ENCODE results near the gene RNH1.

RNH1 gene

DNA sequence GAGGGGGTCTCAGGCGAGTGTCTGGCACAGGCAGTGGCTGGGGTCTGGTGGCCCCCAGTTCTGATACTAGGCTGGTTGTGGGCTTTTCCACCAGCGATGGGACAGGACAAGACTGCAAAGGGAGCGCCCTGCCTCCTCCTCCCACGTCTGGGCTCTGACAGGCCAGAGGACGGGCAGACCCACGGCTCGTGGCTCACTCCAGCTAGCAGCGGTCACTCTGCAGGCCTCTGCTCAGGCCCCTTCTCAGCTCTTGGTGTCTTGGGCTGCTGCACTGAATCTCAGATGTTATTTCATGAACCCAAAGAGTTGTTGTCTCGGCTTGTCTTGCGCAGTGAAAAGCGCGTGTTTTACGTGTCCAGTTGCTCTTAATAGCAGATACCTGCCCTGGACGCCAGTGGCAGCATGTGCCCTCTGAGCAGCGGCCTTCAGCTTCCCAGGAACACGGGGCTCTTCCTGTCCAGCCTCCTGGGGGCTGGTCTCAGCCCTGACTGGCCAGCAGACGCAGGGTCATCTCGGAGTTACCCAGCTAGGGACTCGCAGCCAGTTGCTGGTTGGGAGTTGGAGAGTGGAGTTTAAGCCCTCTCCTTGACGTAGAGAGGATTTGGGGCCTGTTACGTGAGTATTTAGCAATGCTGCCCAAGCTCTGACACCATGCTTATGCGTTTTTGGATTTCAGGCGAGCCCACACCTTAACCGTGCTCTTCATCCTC lies 47.4 kb downstream of the RNH1 start:
- DNase-seq (ENCODE audit: low read depth), result no peak

GRCh38 chr11:457111-457760 lies 49.8 kb downstream of the RNH1 start:
- no peak for DNase-seq (ENCODE audit: low read depth)

- DNase-seq (ENCODE audit: low read depth), result no peak
Observed at GRCh38 chr11:456533-456932, 50.5 kb downstream of the RNH1 start.

DNA sequence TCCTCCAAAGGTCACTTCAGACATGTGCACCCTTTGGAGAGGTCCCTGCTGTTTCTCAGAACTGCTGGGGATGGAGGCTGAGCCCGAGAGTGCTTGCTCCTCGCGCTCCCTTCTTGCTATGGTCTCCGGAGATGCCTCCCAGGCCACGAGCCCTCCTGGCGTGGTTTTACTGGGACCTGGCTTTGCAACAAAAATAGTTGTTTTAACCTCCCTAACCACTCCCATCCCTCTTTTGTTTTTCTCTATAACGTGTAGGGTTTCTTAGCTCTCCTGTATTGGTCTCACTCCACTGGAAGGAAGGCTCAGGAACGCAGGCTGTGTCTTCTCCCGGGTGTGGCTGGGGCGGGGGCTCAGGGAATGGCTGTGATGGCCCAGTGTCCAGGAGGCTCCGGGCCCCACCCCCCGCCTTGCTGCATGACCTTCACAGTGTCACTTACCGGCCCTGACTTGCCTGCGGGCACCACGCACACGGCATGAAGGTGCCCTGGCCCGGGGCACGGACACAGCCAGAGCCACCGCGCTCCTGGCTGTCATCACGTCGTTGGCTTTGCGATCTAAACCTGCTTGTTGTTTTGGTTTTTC lies 51.4 kb downstream of the RNH1 start:
- no peak for DNase-seq (ENCODE audit: low read depth)

- no peak for DNase-seq (ENCODE audit: low read depth)
Observed at GRCh38 chr11:454801-455565, 52.1 kb downstream of the RNH1 start.

- DNase-seq (ENCODE audit: low read depth), result no peak
Observed at GRCh38 chr11:454043-454442, 53.0 kb downstream of the RNH1 start.

DNA sequence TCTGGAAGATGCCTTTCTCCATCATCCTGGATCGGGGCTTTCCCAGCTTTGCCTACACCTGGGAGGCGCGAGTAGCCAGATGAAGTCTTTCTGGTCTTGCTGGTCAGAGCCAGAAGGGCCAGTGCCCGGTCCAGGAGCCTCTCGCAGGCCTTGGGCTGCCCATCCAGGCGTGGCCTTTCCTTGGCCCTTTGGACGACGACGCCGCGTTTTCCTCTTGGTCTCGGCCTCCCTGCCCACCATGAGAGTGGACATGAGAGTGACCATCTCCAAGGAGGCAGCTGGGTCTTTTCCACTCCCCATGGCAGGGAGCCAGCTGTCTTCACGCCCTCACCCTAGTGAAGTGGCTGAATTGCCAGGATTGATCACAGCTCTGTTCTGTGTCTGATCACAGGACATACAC lies 53.5 kb downstream of the RNH1 start:
- no peak for DNase-seq (ENCODE audit: low read depth)

DNA sequence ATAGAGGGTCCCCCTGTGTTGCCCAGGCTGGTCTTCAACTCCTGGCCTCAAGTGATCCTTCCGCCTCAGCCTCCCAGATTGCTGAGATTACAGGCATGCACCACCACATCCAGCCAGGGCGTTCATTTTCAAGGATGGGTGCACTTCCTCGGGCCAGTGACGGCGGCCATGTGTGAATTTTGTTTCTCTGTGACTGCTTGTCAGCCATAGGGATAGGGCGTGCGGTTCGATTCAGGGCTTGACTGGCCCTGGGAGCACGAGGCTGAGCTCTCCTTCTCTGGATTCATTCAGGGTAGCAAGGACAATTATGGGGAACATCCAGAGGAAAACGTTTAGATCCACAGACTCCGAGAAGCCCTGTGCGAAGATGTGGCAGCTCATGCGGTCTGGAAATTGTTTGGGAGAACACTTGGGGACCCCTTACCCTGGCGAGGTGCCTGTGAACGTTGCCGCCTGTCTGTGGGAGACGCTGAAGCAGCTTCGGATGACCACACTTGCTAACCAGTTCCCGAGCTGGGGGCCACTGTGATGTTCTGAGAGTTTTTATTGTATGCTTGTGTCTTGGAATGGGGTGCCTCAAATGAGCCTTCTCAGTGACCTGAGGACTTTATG lies 54.0 kb downstream of the RNH1 start:
- DNase-seq (ENCODE audit: low read depth), result no peak

- no peak for DNase-seq (ENCODE audit: low read depth)
Observed at GRCh38 chr11:452203-452744, 54.8 kb downstream of the RNH1 start.

DNA sequence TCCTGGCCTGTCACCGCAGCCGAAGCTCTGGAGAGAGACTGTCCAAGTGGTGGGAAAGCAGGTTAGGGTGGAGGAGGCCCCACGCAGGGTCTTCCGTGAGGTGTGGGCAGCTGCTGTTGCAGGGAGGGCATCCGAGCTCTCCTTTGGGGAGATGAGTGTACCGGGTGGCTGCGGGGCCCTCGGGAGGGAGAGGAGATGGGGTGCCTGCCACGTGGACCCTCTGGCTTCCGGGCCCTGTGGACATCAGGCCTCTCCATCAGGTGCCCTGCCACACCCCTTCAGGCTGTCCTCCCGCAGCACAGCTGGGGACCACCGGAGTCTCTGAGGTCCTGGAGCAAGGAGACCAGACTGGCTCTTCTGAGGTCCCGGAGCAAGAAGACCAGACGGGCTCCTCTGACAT lies 55.3 kb downstream of the RNH1 start:
- DNase-seq (ENCODE audit: low read depth), result no peak

DNA sequence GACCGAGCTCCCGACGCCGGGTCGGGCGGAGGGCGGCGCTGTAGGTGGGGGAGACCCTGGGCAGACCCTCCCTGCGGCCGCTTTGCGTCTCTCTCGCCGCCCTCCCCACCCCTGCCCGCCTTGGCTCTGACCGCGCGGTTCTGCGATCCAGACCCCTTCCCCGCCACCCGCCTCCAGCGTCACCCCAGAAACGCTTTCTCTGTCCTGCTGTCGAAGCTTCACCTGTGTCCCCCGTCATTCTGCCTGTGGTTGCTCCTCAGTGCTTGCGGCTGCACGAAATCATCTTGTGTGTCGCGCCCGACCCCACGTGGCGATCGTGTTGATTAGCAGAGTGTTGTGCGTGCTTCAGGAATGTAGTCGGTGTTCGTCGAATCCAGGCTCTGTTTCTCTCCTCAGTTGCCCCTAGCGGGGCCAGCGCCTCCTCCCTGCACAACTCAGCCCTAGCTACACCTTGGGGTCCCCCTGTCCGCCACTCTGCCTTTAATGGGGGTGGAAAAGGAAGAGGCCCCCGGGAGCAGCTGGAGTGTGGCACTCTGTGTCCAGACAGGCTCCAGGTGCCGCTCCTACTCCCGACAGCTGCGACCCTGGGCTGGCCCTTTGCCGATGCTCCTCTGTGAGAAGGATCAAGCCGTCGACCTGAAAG lies 56.1 kb downstream of the RNH1 start:
- DNase-seq (ENCODE audit: low read depth), result no peak

GRCh38 chr11:449889-450808 lies 56.9 kb downstream of the RNH1 start, which contains the start of gene PTDSS2:
Gene PTDSS2 (plus strand): TSS chr11:450279. CDS start chr11:450456, 177 bp downstream.
- peak; percentile 90 for DNase-seq (ENCODE audit: low read depth)

- DNase-seq (ENCODE audit: low read depth), result peak; percentile 79
Observed at GRCh38 chr11:447923-448731, 58.9 kb downstream of the RNH1 start.

DNA sequence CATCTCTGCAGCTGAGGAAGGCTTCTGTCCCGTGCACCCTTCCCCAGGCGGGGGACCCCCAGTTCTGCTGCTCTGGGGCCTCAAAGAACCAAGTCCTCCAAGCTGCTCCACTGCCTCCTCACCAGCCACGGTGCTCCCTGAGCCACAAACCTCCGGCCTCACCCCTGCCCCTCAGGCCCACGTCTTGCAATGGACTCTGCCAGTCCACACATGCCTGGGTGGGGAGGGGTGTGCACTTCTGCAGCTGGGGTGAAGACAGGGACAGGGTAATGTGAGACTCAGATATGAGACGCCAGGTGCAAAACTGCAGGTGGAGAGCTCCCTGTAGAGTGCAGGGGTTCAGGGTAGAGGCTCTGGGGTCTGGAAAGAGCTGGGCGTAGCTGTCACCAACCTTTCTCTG lies 60.2 kb downstream of the RNH1 start:
- DNase-seq (ENCODE audit: low read depth), result no peak

DNA sequence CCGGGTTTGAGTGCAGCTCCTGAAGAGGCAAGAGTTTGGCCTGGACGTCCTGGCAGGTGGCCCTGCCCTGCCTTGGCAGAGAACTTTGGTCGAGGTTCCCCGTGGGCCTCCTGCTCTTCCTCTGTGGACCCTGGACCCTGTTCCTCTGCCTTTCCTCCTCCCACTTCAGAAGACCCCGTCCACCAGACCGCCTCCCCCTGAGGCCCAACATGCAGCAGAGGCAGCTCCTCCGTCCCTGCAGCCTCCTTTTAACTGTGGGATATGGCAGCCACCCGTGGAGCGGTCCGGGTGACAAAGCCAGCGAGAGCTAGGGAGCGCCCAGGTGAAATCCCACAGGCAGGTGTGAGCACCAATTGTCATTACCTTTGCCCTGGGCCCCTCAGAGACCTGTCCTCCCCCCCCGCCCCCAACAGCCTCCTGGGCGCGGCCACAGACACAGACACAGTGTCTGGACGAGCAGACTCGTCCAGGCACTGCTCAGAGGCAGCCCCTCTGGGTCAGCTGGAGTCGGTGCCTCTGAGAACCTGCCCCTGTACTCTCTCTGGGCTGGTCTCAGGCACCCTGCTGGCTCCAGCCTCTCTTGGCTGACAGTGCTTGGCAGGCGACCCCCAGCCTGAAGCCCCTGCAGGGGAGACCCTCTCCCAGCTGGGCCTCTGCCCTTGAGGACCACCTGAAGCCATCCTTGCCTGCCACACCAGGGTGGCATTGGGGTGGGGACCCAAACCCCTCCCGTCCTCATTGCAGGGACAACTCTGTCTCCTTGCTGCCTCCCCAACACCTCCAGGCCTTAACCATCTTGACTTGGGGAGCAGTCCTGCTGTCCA lies 61.1 kb downstream of the RNH1 start:
- DNase-seq (ENCODE audit: low read depth), result no peak
